SHP77 treated with DMSO at 0.1 percent for 48 hours (cell line): Measurements from ENCODE around the gene NOB1.
A peak's percentile ranks its signal among the peaks of the same experiment; 100 is the strongest.
"Not testable (repeated sequence)": the region's sequence is repeated elsewhere in the genome, so short reads cannot be mapped to it uniquely, and the experiment has no call there.

Source experiments
- DNase-seq: peaks from one replicate; lab custom pipeline; 2025; lab: John Stamatoyannopoulos, UW

The NOB1 gene

GRCh38 chr16:69761983-69762813 is 7.5 kb upstream of the NOB1 start, which contains the start of gene WWP2:
Gene WWP2, plus strand, starts transcription at chr16:69762332. Its CDS starts 24,679 bp downstream, at chr16:69787011.
- DNase-seq, result peak; percentile 58

GRCh38 chr16:69757375-69757774 is 2.6 kb upstream of the NOB1 start:
- DNase-seq, result not testable (repeated sequence)

GRCh38 chr16:69756705-69757104 is 2.0 kb upstream of the NOB1 start:
- no peak for DNase-seq

GRCh38 chr16:69754143-69754468 is 620 bp downstream of the NOB1 start:
- no peak for DNase-seq

GRCh38 chr16:69748694-69749345 is 5.9 kb downstream of the NOB1 start:
- DNase-seq, result no peak

GRCh38 chr16:69747115-69747514 is 7.6 kb downstream of the NOB1 start:
- DNase-seq, result no peak

GRCh38 chr16:69745959-69746358 is 8.8 kb downstream of the NOB1 start:
- DNase-seq, result no peak

- DNase-seq, result no peak
These were observed 9.5 kb downstream of the NOB1 start for GRCh38 chr16:69745232-69745612.

- no peak for DNase-seq
These were observed 10.1 kb downstream of the NOB1 start for GRCh38 chr16:69744363-69745231.

- no peak for DNase-seq
These were observed 12.5 kb downstream of the NOB1 start for GRCh38 chr16:69741951-69742904.

GRCh38 chr16:69741519-69741918 is 13.2 kb downstream of the NOB1 start:
- no peak for DNase-seq

- DNase-seq, result no peak
These were observed 22.6 kb downstream of the NOB1 start for GRCh38 chr16:69732101-69732500.

- DNase-seq, result not testable (repeated sequence)
These were observed 23.4 kb downstream of the NOB1 start for GRCh38 chr16:69731280-69731679.

GRCh38 chr16:69729030-69729429 is 25.7 kb downstream of the NOB1 start:
- not testable (repeated sequence) for DNase-seq

- peak; percentile 75 for DNase-seq
These were observed 26.8 kb downstream of the NOB1 start for GRCh38 chr16:69727916-69728270.

- DNase-seq, result peak; percentile 97
These were observed 28.2 kb downstream of the NOB1 start, which contains the start of gene NQO1 for GRCh38 chr16:69726313-69727060. Gene NQO1, minus strand, starts transcription at chr16:69726560. Its CDS starts 121 bp downstream, at chr16:69726439.

GRCh38 chr16:69725480-69726312 is 29.0 kb downstream of the NOB1 start:
- no peak for DNase-seq

- DNase-seq, result no peak
These were observed 29.7 kb downstream of the NOB1 start for GRCh38 chr16:69724981-69725479.

- DNase-seq, result no peak
These were observed 30.3 kb downstream of the NOB1 start for GRCh38 chr16:69724414-69724873.
